ENCODE measurements around the gene FANK1.

FANK1 gene

DNA sequence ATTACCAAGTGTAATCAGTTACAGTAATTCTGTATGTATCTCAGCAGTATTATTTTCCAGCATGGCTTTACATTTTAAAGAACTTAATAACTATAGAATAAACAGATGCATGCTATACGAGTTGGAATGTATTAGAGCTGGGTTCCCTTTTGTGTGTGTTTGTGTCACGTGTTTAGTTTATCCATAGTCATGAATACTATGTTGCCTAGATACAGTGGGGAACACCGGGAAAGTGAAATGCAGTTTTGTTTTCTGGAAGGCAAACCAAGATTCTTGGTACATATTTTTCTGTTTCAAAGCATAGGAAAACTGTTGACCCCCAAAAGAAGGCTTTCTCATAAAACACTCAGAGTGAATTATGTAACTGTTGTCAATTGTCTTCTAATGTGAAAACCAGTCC lies 119.0 kb downstream of the FANK1 start:
- TF ChIP-seq EP300 (IDR thresholded peaks at IDR 0.05; ENCODE audit: borderline replicate concordance): no peak
- TF ChIP-seq NFIC (IDR thresholded peaks at IDR 0.05): no peak
- TF ChIP-seq CREB1 (IDR thresholded peaks at IDR 0.05; ENCODE audit: low read depth): no peak
- no peak for TF ChIP-seq TAF1 (IDR thresholded peaks at IDR 0.05; ENCODE audit: low read depth)
- TF ChIP-seq, protein P1, sequence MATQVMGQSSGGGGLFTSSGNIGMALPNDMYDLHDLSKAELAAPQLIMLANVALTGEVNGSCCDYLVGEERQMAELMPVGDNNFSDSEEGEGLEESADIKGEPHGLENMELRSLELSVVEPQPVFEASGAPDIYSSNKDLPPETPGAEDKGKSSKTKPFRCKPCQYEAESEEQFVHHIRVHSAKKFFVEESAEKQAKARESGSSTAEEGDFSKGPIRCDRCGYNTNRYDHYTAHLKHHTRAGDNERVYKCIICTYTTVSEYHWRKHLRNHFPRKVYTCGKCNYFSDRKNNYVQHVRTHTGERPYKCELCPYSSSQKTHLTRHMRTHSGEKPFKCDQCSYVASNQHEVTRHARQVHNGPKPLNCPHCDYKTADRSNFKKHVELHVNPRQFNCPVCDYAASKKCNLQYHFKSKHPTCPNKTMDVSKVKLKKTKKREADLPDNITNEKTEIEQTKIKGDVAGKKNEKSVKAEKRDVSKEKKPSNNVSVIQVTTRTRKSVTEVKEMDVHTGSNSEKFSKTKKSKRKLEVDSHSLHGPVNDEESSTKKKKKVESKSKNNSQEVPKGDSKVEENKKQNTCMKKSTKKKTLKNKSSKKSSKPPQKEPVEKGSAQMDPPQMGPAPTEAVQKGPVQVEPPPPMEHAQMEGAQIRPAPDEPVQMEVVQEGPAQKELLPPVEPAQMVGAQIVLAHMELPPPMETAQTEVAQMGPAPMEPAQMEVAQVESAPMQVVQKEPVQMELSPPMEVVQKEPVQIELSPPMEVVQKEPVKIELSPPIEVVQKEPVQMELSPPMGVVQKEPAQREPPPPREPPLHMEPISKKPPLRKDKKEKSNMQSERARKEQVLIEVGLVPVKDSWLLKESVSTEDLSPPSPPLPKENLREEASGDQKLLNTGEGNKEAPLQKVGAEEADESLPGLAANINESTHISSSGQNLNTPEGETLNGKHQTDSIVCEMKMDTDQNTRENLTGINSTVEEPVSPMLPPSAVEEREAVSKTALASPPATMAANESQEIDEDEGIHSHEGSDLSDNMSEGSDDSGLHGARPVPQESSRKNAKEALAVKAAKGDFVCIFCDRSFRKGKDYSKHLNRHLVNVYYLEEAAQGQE (IDR thresholded peaks at IDR 0.05; ENCODE audit: low read depth): no peak
- TF ChIP-seq ZBTB7A (IDR thresholded peaks at IDR 0.05; ENCODE audit: low read depth): no peak
- TF ChIP-seq, protein P2, sequence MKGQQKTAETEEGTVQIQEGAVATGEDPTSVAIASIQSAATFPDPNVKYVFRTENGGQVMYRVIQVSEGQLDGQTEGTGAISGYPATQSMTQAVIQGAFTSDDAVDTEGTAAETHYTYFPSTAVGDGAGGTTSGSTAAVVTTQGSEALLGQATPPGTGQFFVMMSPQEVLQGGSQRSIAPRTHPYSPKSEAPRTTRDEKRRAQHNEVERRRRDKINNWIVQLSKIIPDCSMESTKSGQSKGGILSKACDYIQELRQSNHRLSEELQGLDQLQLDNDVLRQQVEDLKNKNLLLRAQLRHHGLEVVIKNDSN (IDR thresholded peaks at IDR 0.05): no peak
- TF ChIP-seq CEBPB (IDR thresholded peaks at IDR 0.05): no peak
- no peak for TF ChIP-seq YY1 (IDR thresholded peaks at IDR 0.05; ENCODE audit: low read depth)
- no peak for TF ChIP-seq TCF12 (IDR thresholded peaks at IDR 0.05; ENCODE audit: low read depth)
- TF ChIP-seq RAD21 (IDR thresholded peaks at IDR 0.05; ENCODE audit: low read depth): no peak
- TF ChIP-seq FOXM1 (IDR thresholded peaks at IDR 0.05; ENCODE audit: borderline replicate concordance, low read depth): no peak
- TF ChIP-seq EGR1 (IDR thresholded peaks at IDR 0.05): no peak
- TF ChIP-seq TEAD4 (IDR thresholded peaks at IDR 0.05): no peak
- TF ChIP-seq, protein P3, sequence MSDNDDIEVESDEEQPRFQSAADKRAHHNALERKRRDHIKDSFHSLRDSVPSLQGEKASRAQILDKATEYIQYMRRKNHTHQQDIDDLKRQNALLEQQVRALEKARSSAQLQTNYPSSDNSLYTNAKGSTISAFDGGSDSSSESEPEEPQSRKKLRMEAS (IDR thresholded peaks at IDR 0.05): no peak

DNA sequence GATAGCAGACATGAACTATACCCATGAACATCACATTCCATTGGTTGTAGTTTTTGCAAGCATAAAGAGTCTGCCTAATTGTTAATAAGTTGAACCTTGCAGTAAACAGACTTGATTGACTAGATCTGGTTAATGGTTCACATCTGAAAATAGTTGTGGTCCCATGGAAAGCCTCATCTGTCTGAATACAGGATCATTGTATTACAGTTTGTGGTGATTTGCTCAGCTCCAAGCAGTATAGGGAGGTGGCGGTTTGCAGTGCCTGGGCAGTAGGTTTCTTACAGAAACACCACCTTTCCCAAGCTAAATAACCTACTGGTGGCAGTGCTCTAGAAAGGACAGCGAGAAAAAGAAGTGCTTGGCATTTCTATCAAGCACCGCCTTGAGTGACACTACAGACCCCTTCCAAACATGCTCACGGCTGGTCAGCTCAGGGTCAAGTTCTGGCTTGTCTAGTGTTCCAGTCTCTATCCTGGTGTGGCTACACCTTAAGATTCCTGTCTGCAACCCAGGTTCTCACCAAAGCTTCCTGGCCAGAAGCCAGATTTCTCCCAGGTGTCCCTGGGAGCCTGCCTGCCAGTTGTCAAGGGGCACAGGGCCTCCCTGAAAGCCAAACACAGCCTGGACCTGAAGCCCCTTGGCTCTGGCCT lies 119.9 kb downstream of the FANK1 start:
- TF ChIP-seq CEBPB (IDR thresholded peaks at IDR 0.05) (no peak), EP300 (IDR thresholded peaks at IDR 0.05; ENCODE audit: borderline replicate concordance) (no peak), ZBTB7A (IDR thresholded peaks at IDR 0.05; ENCODE audit: low read depth) (no peak), YY1 (IDR thresholded peaks at IDR 0.05; ENCODE audit: low read depth) (no peak), TAF1 (IDR thresholded peaks at IDR 0.05; ENCODE audit: low read depth) (no peak), TCF12 (IDR thresholded peaks at IDR 0.05; ENCODE audit: low read depth) (no peak), CREB1 (IDR thresholded peaks at IDR 0.05; ENCODE audit: low read depth) (no peak), RAD21 (IDR thresholded peaks at IDR 0.05; ENCODE audit: low read depth) (no peak), NFIC (IDR thresholded peaks at IDR 0.05) (no peak), EGR1 (IDR thresholded peaks at IDR 0.05) (no peak)
- TF ChIP-seq, protein P3 (IDR thresholded peaks at IDR 0.05): no peak
- TF ChIP-seq, protein P1 (IDR thresholded peaks at IDR 0.05; ENCODE audit: low read depth): no peak

DNA sequence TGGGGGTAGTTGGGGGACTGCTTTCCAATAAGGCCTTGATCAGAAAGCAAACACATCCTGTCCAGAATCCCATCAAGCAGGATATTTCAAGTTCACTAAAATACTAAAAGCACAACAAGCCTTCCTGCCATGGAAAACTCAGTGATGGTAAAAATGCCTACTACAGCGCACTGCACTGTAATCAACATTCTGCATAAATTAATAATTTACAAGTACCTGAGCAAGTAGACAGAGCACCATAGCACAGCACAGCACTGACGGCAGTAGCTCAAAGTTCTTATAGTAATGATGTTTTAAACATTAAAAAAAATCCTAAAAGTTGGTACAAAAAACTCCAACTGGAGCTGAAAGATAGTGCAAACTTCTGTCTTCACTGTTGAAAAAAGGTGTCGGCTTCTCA lies 120.5 kb downstream of the FANK1 start:
- no peak for TF ChIP-seq RAD21 (IDR thresholded peaks at IDR 0.05; ENCODE audit: low read depth)
- TF ChIP-seq TAF1 (IDR thresholded peaks at IDR 0.05; ENCODE audit: low read depth): no peak
- TF ChIP-seq YY1 (IDR thresholded peaks at IDR 0.05; ENCODE audit: low read depth): no peak
- TF ChIP-seq TEAD4 (IDR thresholded peaks at IDR 0.05): no peak
- TF ChIP-seq, protein P2 (IDR thresholded peaks at IDR 0.05): no peak
- no peak for TF ChIP-seq NFIC (IDR thresholded peaks at IDR 0.05)
- TF ChIP-seq, protein P3 (IDR thresholded peaks at IDR 0.05): no peak
- TF ChIP-seq ZBTB7A (IDR thresholded peaks at IDR 0.05; ENCODE audit: low read depth): no peak
- no peak for TF ChIP-seq EGR1 (IDR thresholded peaks at IDR 0.05)
- no peak for TF ChIP-seq CEBPB (IDR thresholded peaks at IDR 0.05)
- TF ChIP-seq, protein P1 (IDR thresholded peaks at IDR 0.05; ENCODE audit: low read depth): no peak
- no peak for TF ChIP-seq TCF12 (IDR thresholded peaks at IDR 0.05; ENCODE audit: low read depth)

DNA sequence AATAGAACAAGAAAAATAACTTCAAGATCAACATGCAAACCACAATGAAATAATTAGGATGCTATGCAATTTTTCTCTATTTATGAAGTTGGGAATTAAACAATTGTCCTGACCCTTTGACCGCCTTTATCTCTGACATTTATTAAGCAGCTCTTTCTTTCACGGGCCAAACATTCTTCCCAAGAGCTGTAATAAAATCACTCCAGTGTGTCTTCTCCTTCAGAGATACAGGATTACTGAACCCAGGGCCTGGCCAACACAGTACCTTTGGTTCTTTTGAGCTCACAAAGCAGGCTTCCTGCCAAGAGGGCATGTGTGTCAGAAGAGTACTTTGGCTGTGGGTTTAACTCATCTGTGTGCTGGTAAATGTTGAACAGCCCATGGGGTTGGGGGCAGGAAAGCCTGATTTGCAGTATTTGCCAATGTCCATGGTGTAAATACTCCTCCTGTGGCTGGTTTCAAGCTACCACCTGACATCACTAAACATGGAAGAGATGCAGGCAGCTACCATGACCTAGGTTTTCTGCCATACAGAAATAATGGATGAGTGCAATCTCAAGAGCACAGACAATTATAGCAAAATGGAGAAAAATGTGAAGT lies 121.7 kb downstream of the FANK1 start:
- TF ChIP-seq, protein P2 (IDR thresholded peaks at IDR 0.05): no peak
- TF ChIP-seq YY1 (IDR thresholded peaks at IDR 0.05; ENCODE audit: low read depth): no peak
- TF ChIP-seq CEBPB (IDR thresholded peaks at IDR 0.05): no peak
- TF ChIP-seq, protein P1 (IDR thresholded peaks at IDR 0.05; ENCODE audit: low read depth): no peak
- TF ChIP-seq EP300 (IDR thresholded peaks at IDR 0.05; ENCODE audit: borderline replicate concordance): no peak
- no peak for TF ChIP-seq TEAD4 (IDR thresholded peaks at IDR 0.05)
- no peak for TF ChIP-seq RAD21 (IDR thresholded peaks at IDR 0.05; ENCODE audit: low read depth)
- TF ChIP-seq, protein P3 (IDR thresholded peaks at IDR 0.05): no peak
- TF ChIP-seq TAF1 (IDR thresholded peaks at IDR 0.05; ENCODE audit: low read depth): no peak
- no peak for TF ChIP-seq TCF12 (IDR thresholded peaks at IDR 0.05; ENCODE audit: low read depth)
- no peak for TF ChIP-seq EGR1 (IDR thresholded peaks at IDR 0.05)

Data from Ishikawa (cell line).